ENCODE data around the gene ABHD8. TPM values are rescaled to one million over a fixed set of nuclear protein-coding genes. Genes with fewer than 3 reads are reported as not detected.

ABHD8 gene
- total and polyA plus RNA-seq, 2 of the 13 experiments (the other 11 are each of a cell fraction or from before 2014, with no cell fraction given), result 6.3 to 7.2 TPM

GRCh38 chr19:17305517-17306284 lies 2.5 kb upstream of the ABHD8 start, which contains the start of gene MRPL34:
MRPL34 (plus strand) TSS chr19:17305872; CDS start chr19:17305893, 21 bp downstream.
- peak; percentile 80 for FAIRE-seq
- ChIA-PET CTCF (ENCODE audit: low intra/inter-chr PET ratio, low total read pairs) (interaction anchor here (0.8 kb wide), 1 partner anchor 13 kb away, joined by 4 read pairs; no protein-coding TSS in a partner anchor), POLR2A (interaction anchor here (0.7 to 1.6 kb wide), 18 partner anchors 12 to 301 kb away, joined by 3 to 13 read pairs (median 4); partner anchors contain the start of genes ANKLE1, ANO8, BABAM1 and BST2)
- H3K79me2 ChIP-seq (ENCODE audit: insufficient read depth, low read length), result peaks cover 15% of the 10 kb centered on the region
- BruUV-seq (replicated peaks), result TSS peak; percentile 71
- peaks cover 4% of the 10 kb centered on the region; the same call in 1 of the 2 replicates for H4K20me1 ChIP-seq (ENCODE audit: insufficient read depth, low read length)
- WGBS (ENCODE audit: low lambda C conversion rate), result 0% methylated on average over 13 of the region's 55 CpGs
- in situ Hi-C loops (cut with HindIII; ENCODE audit: extremely low pct_ligation_motif_present, low pct_unique_long_range_greater_than_20kb) (no loop called here), intact Hi-C loops (cut with micrococcal nuclease; ENCODE audit: unreplicated experiment) (loop anchor here (1.0 kb wide), 1 partner anchor 38 kb away; the partner anchor contains the start of gene BABAM1)
- peak; percentile 70 for ATAC-seq
- H3K9ac ChIP-seq (ENCODE audit: insufficient read depth, low read depth, low read length), result peak within 1 kb of the TSS; percentile 87
- peak; percentile 99 for DNase-seq (ENCODE audit: low spot score)
- no peaks in the 10 kb centered on the region; a peak in 1 of 5 replicates for H3K27me3 ChIP-seq (ENCODE audit: control insufficient read depth in 1 of 2, insufficient read depth in 2 of 2, low read length in 2 of 2)
- H2AFZ ChIP-seq (ENCODE audit: low read length), result no peak within 1 kb of the TSS
- H3K4me1 ChIP-seq (ENCODE audit: insufficient read depth, low read length), result peaks cover 40% of the 10 kb centered on the region
- H3K4me2 ChIP-seq (ENCODE audit: low read depth, low read length), result peak within 1 kb of the TSS; percentile 97
- H3K27ac ChIP-seq (ENCODE audit: extremely low read length, insufficient read depth, low read length), result peak within 1 kb of the TSS; percentile 91
- H3K9me3 ChIP-seq (ENCODE audit: low read length), result no peaks in the 10 kb centered on the region
- H3K4me3 ChIP-seq (replicated peaks in 1 of 3; ENCODE audit: insufficient read depth in 1 of 3, low read depth in 2 of 3, low read length in 3 of 3), result peak within 1 kb of the TSS; percentile 60 to 87 (median 85)
- no peaks in the 10 kb centered on the region for H3K36me3 ChIP-seq (replicated peaks in 1 of 2; ENCODE audit: control insufficient read depth in 1 of 2, insufficient read depth in 2 of 2, low read length in 2 of 2)
- TF ChIP-seq ZMYM4 (CRISPR knock-in tag; IDR thresholded peaks at IDR 0.05) (peak; percentile 34), MAF1 (CRISPR knock-in tag; IDR thresholded peaks at IDR 0.05; ENCODE audit: borderline replicate concordance) (0 out of 2 replicates have a peak, but pooled peaks have one; percentile 34), ZFP82 (CRISPR knock-in tag; IDR thresholded peaks at IDR 0.05; ENCODE audit: borderline replicate concordance) (peak; percentile 78; the same call in 1 of the 2 replicates), ZNF75D (CRISPR knock-in tag; IDR thresholded peaks at IDR 0.05; ENCODE audit: borderline replicate concordance) (no peak), FOSL2 (CRISPR knock-in tag; IDR thresholded peaks at IDR 0.05) (peak; percentile 46; the same call in 1 of the 2 replicates), PATZ1 (CRISPR knock-in tag; IDR thresholded peaks at IDR 0.05) (peak; percentile 61; the same call in 1 of the 2 replicates), CENPBD1 (CRISPR knock-in tag; IDR thresholded peaks at IDR 0.05; ENCODE audit: borderline replicate concordance, low read depth) (no peak), SKI (IDR thresholded peaks at IDR 0.05; ENCODE audit: partially characterized antibody) (peak; percentile 78), MED1 (CRISPR knock-in tag; IDR thresholded peaks at IDR 0.05) (peak; percentile 46; the same call in 1 of the 2 replicates), MED13 (CRISPR knock-in tag; IDR thresholded peaks at IDR 0.05) (peak; percentile 46; the same call in 1 of the 2 replicates), DMAP1 (CRISPR knock-in tag; IDR thresholded peaks at IDR 0.05) (peak; percentile 86), ZFP1 (CRISPR knock-in tag; IDR thresholded peaks at IDR 0.05) (no peak), HOXA9 (CRISPR knock-in tag; IDR thresholded peaks at IDR 0.05; ENCODE audit: borderline replicate concordance) (no peak), FOXO4 (CRISPR knock-in tag; conservative IDR thresholded peaks at IDR 0.05) (0 out of 2 replicates have a peak, but pooled peaks have one; percentile 85), ATF5 (CRISPR knock-in tag; IDR thresholded peaks at IDR 0.05; ENCODE audit: low read depth) (no peak), ARNTL (CRISPR knock-in tag; IDR thresholded peaks at IDR 0.05) (no peak), RFX3 (CRISPR knock-in tag; IDR thresholded peaks at IDR 0.05) (no peak), ZNF781 (CRISPR knock-in tag; IDR thresholded peaks at IDR 0.05; ENCODE audit: borderline replicate concordance, not compliant biosample characterization) (peak; percentile 92), ZNF576 (CRISPR knock-in tag; IDR thresholded peaks at IDR 0.05) (peak; percentile 66; the same call in 1 of the 2 replicates)
